Neural crest cell (in vitro differentiated cells): ENCODE data around the gene DARS2. TPM values are rescaled to one million over a fixed set of nuclear protein-coding genes. Genes with fewer than 3 reads are reported as not detected.

Source experiments
- DNase-seq: peaks from one replicate; pipeline ENCODE4 v3.0.0; 2021; ENCODE audit warnings: low read depth, mixed read lengths, low spot score
- H3K27ac Mint-ChIP-seq: one replicate; pipeline ENCODE4 v1.8.0; 2021; ENCODE audit warnings: mild to moderate bottlenecking, mixed read lengths; ENCODE audit not compliant: unreplicated experiment
- H3K27me3 Mint-ChIP-seq: 2 replicates; pipeline ENCODE4 v1.8.0; 2021; ENCODE audit warnings: low read depth, mild to moderate bottlenecking, mixed read lengths
- H3K36me3 Mint-ChIP-seq: 2 replicates; pipeline ENCODE4 v1.8.0; 2021; ENCODE audit warnings: low read depth, mild to moderate bottlenecking, mixed read lengths
- H3K4me1 Mint-ChIP-seq: 2 replicates; pipeline ENCODE4 v1.8.0; 2021; ENCODE audit warnings: mixed read lengths
- H3K4me3 Mint-ChIP-seq: one replicate; pipeline ENCODE4 v1.8.0; 2021; ENCODE audit warnings: mild to moderate bottlenecking, mixed read lengths
- H3K9me3 Mint-ChIP-seq: 2 replicates; pipeline ENCODE4 v1.8.0; 2021; ENCODE audit warnings: mixed read lengths
- total RNA-seq: library from RNA; stranded (reverse); gene quantifications from 2 replicates; pipeline ENCODE4 v1.2.1, GENCODE V29; 2021
- TF ChIP-seq, protein P1 (sequence below): fragments of 200-600 bp; sonication (generic); conservative IDR thresholded peaks from 2 replicates; pipeline ENCODE4 v1.5.0; 2021; ENCODE audit warnings: antibody characterized with exemption, mild to moderate bottlenecking

DARS2 gene
- total RNA-seq, 1 donor from 2014 or later, result 33.8 TPM

DNA sequence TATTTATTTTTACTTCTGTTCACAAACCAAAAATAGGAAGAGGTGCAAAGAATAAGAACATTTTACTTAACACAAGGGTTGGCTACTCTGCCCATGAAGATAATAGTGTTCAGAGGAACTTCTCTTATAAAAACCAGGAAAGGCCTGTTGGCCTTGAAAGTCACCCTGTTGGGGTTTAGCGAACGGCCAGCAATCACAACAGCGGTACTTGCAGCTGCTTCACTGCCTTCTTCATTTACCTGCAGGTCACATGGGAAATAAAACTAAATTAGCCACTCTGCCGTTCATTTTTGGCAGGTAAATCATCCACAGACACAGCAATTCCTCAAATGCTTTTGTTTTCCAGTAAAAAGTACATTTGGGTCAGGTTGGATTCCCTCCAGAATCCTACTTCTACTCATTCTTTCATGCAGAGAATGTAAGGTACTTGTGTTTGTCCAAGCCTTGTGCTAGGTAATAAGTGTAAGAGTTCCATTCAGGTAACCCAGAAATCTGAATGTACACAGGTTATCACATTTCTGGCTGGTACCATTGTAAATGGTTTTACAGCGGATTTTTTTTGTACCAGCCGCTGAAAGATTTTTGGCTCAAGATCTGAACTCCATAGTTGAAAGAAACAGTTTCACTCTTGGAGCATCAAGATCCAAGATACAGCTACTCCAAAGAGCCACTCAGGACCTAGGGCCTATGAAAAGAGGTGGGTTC is 79.5 kb downstream of the DARS2 start:
- Mint-ChIP-seq H3K27me3 (no peaks in the 10 kb centered on the region), H3K4me1 (peaks cover 5% of the 10 kb centered on the region), H3K9me3 (no peaks in the 10 kb centered on the region), H3K27ac (no peak overlapping the region), H3K4me3 (no peak overlapping the region), H3K36me3 (peaks cover 2% of the 10 kb centered on the region)
- TF ChIP-seq, protein P1, sequence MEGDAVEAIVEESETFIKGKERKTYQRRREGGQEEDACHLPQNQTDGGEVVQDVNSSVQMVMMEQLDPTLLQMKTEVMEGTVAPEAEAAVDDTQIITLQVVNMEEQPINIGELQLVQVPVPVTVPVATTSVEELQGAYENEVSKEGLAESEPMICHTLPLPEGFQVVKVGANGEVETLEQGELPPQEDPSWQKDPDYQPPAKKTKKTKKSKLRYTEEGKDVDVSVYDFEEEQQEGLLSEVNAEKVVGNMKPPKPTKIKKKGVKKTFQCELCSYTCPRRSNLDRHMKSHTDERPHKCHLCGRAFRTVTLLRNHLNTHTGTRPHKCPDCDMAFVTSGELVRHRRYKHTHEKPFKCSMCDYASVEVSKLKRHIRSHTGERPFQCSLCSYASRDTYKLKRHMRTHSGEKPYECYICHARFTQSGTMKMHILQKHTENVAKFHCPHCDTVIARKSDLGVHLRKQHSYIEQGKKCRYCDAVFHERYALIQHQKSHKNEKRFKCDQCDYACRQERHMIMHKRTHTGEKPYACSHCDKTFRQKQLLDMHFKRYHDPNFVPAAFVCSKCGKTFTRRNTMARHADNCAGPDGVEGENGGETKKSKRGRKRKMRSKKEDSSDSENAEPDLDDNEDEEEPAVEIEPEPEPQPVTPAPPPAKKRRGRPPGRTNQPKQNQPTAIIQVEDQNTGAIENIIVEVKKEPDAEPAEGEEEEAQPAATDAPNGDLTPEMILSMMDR, result no peak
- DNase-seq, result no peak

Other genes starting within 250 kb of the DARS2 start
- gene SLC9C2, start 221.6 kb upstream of the DARS2 start, total RNA-seq, result 0.12 TPM in 1 of 2 replicates, not detected in the other
- gene TEX50, start 189.3 kb upstream of the DARS2 start, total RNA-seq, result not detected in 2 replicates
- 2.7 and 3.2 TPM in 2 replicates for gene ANKRD45, start 154.8 kb upstream of the DARS2 start, total RNA-seq
- gene KLHL20, start 109.7 kb upstream of the DARS2 start, total RNA-seq, result 21.5 and 21.9 TPM in 2 replicates
- 24.3 and 24.8 TPM in 2 replicates for gene CENPL, start 210 bp downstream of the DARS2 start, total RNA-seq
- 479 and 498 TPM in 2 replicates for gene GAS5, start 43.3 kb downstream of the DARS2 start, total RNA-seq
- 15.7 and 18.3 TPM in 2 replicates for gene ZBTB37, start 43.7 kb downstream of the DARS2 start, total RNA-seq
- 0.18 TPM in 1 of 2 replicates, not detected in the other for gene SERPINC1, start 92.7 kb downstream of the DARS2 start, total RNA-seq
- 35.1 and 35.2 TPM in 2 replicates for gene RC3H1, start 197.7 kb downstream of the DARS2 start, total RNA-seq